Measurements from ENCODE around the gene FBXW7. TPM values are rescaled to one million over a fixed set of nuclear protein-coding genes. Genes with fewer than 3 reads are reported as not detected.

Gene FBXW7
- total and polyA plus RNA-seq, 2 of the 8 experiments (the other 6 are each of a cell fraction or from before 2014, with no cell fraction given) = 6.0 to 26.7 TPM

DNA sequence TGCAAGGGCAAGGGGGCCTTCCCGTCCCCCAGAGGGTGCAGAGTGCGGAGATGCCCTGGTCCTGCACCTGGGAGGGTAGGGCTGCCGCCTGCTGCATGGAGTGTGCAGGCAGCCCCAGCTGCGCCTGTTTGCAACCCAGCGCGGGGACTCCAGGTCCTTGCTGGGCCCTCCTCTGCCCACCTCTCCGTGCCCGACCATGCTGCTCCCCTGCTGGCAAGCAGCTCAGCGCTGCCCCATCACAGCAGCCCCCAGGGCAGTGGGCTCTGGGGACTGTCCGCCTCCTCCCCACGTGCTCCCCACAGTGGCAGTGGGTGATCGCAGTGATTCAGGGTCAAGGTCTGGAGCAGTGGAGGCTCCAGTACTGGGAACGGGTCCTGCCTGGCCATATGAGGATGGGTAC is 5.0 kb upstream of the FBXW7 start (continued):
- TF ChIP-seq JUN (IDR thresholded peaks at IDR 0.05; ENCODE audit: low read depth, low read length) = no peak
